ENCODE measurements around the gene MYO3B. TPM values are rescaled to one million over a fixed set of nuclear protein-coding genes. Genes with fewer than 3 reads are reported as not detected.

MYO3B gene
- total RNA-seq: under 1 TPM in 1 of 4 donors, not detected in 3; 0.48 TPM

DNA sequence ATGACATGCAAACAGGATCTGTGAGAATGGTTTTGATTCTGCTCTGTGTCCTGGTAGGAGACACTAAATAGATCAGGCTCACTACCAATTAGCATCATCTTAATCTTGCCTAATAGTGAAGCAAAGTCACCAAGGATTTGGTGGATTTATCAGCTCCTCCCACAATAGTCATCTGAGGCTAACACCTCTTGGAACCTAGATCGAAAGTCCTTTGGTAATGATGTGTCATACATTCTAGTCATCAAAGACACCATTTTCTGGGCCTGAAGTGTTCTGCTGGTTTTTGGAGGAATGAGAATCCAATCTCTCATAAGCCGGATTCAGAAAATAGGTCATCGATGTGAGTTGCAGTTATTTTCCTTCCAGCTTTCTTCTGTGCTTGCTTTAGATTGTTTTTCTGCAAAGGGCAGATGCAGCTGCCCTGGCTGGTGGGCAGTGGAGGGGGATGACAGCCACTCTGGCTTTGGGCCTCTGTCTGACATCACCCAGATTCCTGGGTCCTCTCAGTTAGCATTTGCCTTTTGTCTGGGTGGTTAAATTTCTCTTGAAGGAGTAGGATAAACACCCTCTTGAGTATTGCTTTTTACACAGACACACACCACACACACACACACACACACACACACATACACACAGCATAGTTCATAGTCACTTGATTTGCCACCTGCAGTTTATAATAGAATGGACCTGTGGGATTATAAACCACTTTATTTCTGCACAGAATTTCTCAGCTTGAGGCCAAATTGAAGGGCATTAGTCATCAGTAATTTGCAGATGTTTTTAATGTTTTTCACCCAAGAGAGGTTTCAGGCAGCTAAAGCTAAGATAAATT, at the start of gene MYO3B:
Gene MYO3B (plus strand): TSS at position 198 of the 832 bp plus-strand sequence. CDS start 141 bp downstream, at position 339.
- in situ Hi-C loops (cut with MboI; ENCODE audit: low pct_ligation_motif_present in 1 of 4, low pct_unique_long_range_greater_than_20kb in 1 of 4, low sequenced_read_pairs in 3 of 4) (no loop called here), intact Hi-C loops (cut with DNase I; ENCODE audit: low total_unique reads) (no loop called here)
- no peak within 1 kb of the TSS for H3K4me3 ChIP-seq
- TF ChIP-seq POLR2A (IDR thresholded peaks at IDR 0.05) (no peak), POLR2AphosphoS5 (IDR thresholded peaks at IDR 0.05) (no peak), EP300 (IDR thresholded peaks at IDR 0.05; ENCODE audit: low read depth) (no peak), CTCF (IDR thresholded peaks at IDR 0.05) (no peak)
- H3K9me3 ChIP-seq: no peaks in the 10 kb centered on the region
- no peaks in the 10 kb centered on the region for H3K4me1 ChIP-seq
- no peak for DNase-seq
- no peaks in the 10 kb centered on the region for H3K36me3 ChIP-seq
- no peak within 1 kb of the TSS for H3K27ac ChIP-seq
- 82 to 88% methylated on average over 2 to 3 of the region's 3 CpGs for WGBS, 2 donors (ENCODE audit: low coverage in 1 of 2)
- H3K27me3 ChIP-seq: no peaks in the 10 kb centered on the region

- no peak for DNase-seq
- no peaks in the 10 kb centered on the region for H3K36me3 ChIP-seq
- H3K27ac ChIP-seq: no peak overlapping the region
- 83 to 84% methylated on average over 5 to 9 of the region's 9 CpGs for WGBS, 2 donors (ENCODE audit: low coverage in 1 of 2)
- no peak overlapping the region for H3K4me3 ChIP-seq
- intact Hi-C loops (cut with DNase I; ENCODE audit: low total_unique reads): no loop called here
- in situ Hi-C loops (cut with MboI; ENCODE audit: low pct_ligation_motif_present in 1 of 4, low pct_unique_long_range_greater_than_20kb in 1 of 4, low sequenced_read_pairs in 3 of 4): no loop called here
- TF ChIP-seq EP300 (IDR thresholded peaks at IDR 0.05; ENCODE audit: low read depth): no peak
- TF ChIP-seq CTCF (IDR thresholded peaks at IDR 0.05): no peak
- no peak for TF ChIP-seq POLR2A (IDR thresholded peaks at IDR 0.05)
- no peak for TF ChIP-seq POLR2AphosphoS5 (IDR thresholded peaks at IDR 0.05)
- H3K27me3 ChIP-seq: no peaks in the 10 kb centered on the region
- no peaks in the 10 kb centered on the region for H3K9me3 ChIP-seq
- H3K4me1 ChIP-seq: no peaks in the 10 kb centered on the region
Measured at GRCh38 chr2:170139276-170139967, 38.5 kb upstream of the MYO3B start.

- H3K27me3 ChIP-seq: no peaks in the 10 kb centered on the region
- no peak overlapping the region for H3K27ac ChIP-seq
- H3K36me3 ChIP-seq: no peaks in the 10 kb centered on the region
- in situ Hi-C loops (cut with MboI; ENCODE audit: low pct_ligation_motif_present in 1 of 4, low pct_unique_long_range_greater_than_20kb in 1 of 4, low sequenced_read_pairs in 3 of 4): no loop called here
- no peak overlapping the region for H3K4me3 ChIP-seq
- no peak for DNase-seq
- no peak for TF ChIP-seq CTCF (IDR thresholded peaks at IDR 0.05)
- no peak for TF ChIP-seq POLR2AphosphoS5 (IDR thresholded peaks at IDR 0.05)
- TF ChIP-seq POLR2A (IDR thresholded peaks at IDR 0.05): no peak
- TF ChIP-seq EP300 (IDR thresholded peaks at IDR 0.05; ENCODE audit: low read depth): no peak
- intact Hi-C loops (cut with DNase I; ENCODE audit: low total_unique reads): no loop called here
- H3K9me3 ChIP-seq: no peaks in the 10 kb centered on the region
- 96% methylated on average over 5 of the region's 5 CpGs; no CpG with 5 or more reads in 1 of the 2 donors for WGBS, 2 donors (ENCODE audit: low coverage in 1 of 2)
- no peaks in the 10 kb centered on the region for H3K4me1 ChIP-seq
Measured at GRCh38 chr2:170140561-170140960, 37.4 kb upstream of the MYO3B start.

DNA sequence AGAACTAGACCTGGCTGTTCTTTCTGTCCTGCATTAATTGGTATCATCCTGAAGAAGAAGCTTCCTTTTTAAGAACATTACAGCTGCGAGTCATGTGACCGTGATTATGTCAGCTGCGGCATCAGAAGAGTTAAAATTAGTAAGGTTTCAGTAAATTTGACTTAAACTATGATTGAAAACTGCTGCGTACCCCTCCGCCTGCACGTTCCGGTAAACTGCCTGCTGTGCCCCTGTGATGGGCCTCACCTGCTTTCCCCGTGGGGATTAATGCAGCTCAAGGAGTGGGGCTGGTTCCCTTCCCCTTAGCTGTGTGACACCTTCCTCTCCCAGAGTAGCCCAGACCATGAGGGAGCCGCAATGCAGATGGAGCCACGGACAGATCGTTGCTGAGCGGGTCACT, 36.1 kb upstream of the MYO3B start:
- 80 to 82% methylated on average over 7 to 11 of the region's 12 CpGs for WGBS, 2 donors (ENCODE audit: low coverage in 1 of 2)
- DNase-seq: no peak
- no peak overlapping the region for H3K27ac ChIP-seq
- H3K4me1 ChIP-seq: no peaks in the 10 kb centered on the region
- H3K9me3 ChIP-seq: no peaks in the 10 kb centered on the region
- TF ChIP-seq POLR2A (IDR thresholded peaks at IDR 0.05): no peak
- no peak for TF ChIP-seq POLR2AphosphoS5 (IDR thresholded peaks at IDR 0.05)
- no peak for TF ChIP-seq EP300 (IDR thresholded peaks at IDR 0.05; ENCODE audit: low read depth)
- TF ChIP-seq CTCF (IDR thresholded peaks at IDR 0.05): no peak
- no peaks in the 10 kb centered on the region for H3K27me3 ChIP-seq
- no peaks in the 10 kb centered on the region for H3K36me3 ChIP-seq
- no peak overlapping the region for H3K4me3 ChIP-seq
- intact Hi-C loops (cut with DNase I; ENCODE audit: low total_unique reads) (no loop called here), in situ Hi-C loops (cut with MboI; ENCODE audit: low pct_ligation_motif_present in 1 of 4, low pct_unique_long_range_greater_than_20kb in 1 of 4, low sequenced_read_pairs in 3 of 4) (no loop called here)
